Adrenal gland (tissue), 12 donors: ENCODE results near the gene CCNT1. TPM values are rescaled to one million over a fixed set of nuclear protein-coding genes. Genes with fewer than 3 reads are reported as not detected.
"Not testable (repeated sequence)": the region's sequence is repeated elsewhere in the genome, so short reads cannot be mapped to it uniquely, and the experiment has no call there.

Experiments
- DNase-seq, 7 donors: peaks; one replicate each; pipeline ENCODE4 v3.0.0-alpha.2; 2019 to 2020
- H3K27ac ChIP-seq, 5 donors: fragments of 200-600 bp; sonication (generic) in 4 of 5; 1 replicate in 3 of 5; 2 replicates in 2 of 5; pipeline versions ENCODE4 v1.5.1 to v1.8.0; 2016 to 2020; ENCODE audit warnings: mild to moderate bottlenecking in 1 of 5
- H3K27me3 ChIP-seq: fragments of 200-600 bp; 2 replicates; pipeline ENCODE4 v1.8.0; 2021
- H3K36me3 ChIP-seq, 2 donors: fragments of 200-600 bp; replicated peaks in 1 of 2; 1 replicate in 1 of 2; 2 replicates in 1 of 2; pipeline versions ENCODE4 v1.5.1 to v1.8.0; 2018 to 2022
- H3K4me1 ChIP-seq, 2 donors: fragments of 200-600 bp; replicated peaks in 1 of 2; 1 replicate in 1 of 2; 2 replicates in 1 of 2; pipeline versions ENCODE4 v1.5.1 to v1.8.0; 2018 to 2021
- H3K4me3 ChIP-seq, 4 donors: fragments of 200-600 bp; sonication (generic) in 3 of 4; one replicate each; pipeline ENCODE4 v1.5.1; 2016 to 2018
- H3K9me3 ChIP-seq, 3 donors: fragments of 200-600 bp; sonication (generic) in 1 of 3; replicated peaks in 1 of 3; 1 replicate in 2 of 3; 2 replicates in 1 of 3; pipeline versions ENCODE4 v1.5.1 to v1.8.0; 2016 to 2021
- POLR2A ChIP-seq, 2 donors: fragments of 450-650 bp; IDR thresholded peaks; one replicate each; pipeline ENCODE4 v1.6.1; 2017; ENCODE audit warnings: antibody characterized with exemption in 2 of 2, mild to moderate bottlenecking in 2 of 2, moderate library complexity in 1 of 2
- WGBS, 4 donors: extraction: QIAGEN DNeasy Blood & Tissue Kit in 2 of 4; methylation state at CpG; one replicate each; pipeline versions ENCODE4 v1.1.5 to v1.1.7; 2013 to 2017; 5-methylcytosine and 5-hydroxymethylcytosine counted together
- intact Hi-C, 2 donors: fragments of 100-400 bp; cut with DNase I; formaldehyde crosslinking; loops; one replicate each; pipeline versions ENCODE4 v1.14.1 to v1.15.0; 2022 to 2023
- polyA plus RNA-seq, 3 donors: library from polyadenylated mRNA; stranded (reverse); fragments of 200-250 nt in 2 of 3; fragments of 350-450 nt in 1 of 3; fragmentation: Illumina TruSeq in 1 of 3; extraction: RNeasy Lipid Tissue Mini Kit (QIAGEN cat#74804) in 1 of 3; gene quantifications; one replicate each; pipeline ENCODE4 v1.2.3, GENCODE V29; 2013 to 2014
- total RNA-seq, 9 donors: library from RNA; depleted of rRNA in 4 of 9; stranded (reverse); fragments of >200 nt in 4 of 9; fragments of 120-200 nt in 1 of 9; fragmentation: NEBNext Ultra II Directional in 1 of 9; extraction: Animal tissue kit (Norgen Biotek cat#: 25700) in 1 of 9; gene quantifications; one replicate each; pipeline versions ENCODE4 v1.1.0 to v1.2.4, GENCODE V29; 2013 to 2023
- TF ChIP-seq, protein P1 (sequence below), 6 experiments: fragments of 450-650 bp in 4 of 6; fragments of 200-600 bp in 2 of 6; sonication (generic) in 1 of 6; IDR thresholded peaks; 1 replicate in 5 of 6; 2 replicates in 1 of 6; pipeline versions ENCODE4 v1.5.1 to v1.8.0; 2016 to 2021; ENCODE audit warnings: antibody characterized with exemption in 6 of 6, mild to moderate bottlenecking in 2 of 6, moderate library complexity in 1 of 6
- donor health status: healthy with polysubstance abuse.
- donor health status: Bipolar disorder and iron deficiency.
- donor health status: DM: yes; HTN: yes; CAD: no.
- donor health status: DM: no; HTN: no; CAD: no.
- donor health status: DM: no; HTN: no; CAD: no.
- donor health status: DM: yes; HTN: yes; CAD: no.

The CCNT1 gene
- total and polyA plus RNA-seq, 12 donors: 5.4 to 49.6 (median 24.9) TPM

DNA sequence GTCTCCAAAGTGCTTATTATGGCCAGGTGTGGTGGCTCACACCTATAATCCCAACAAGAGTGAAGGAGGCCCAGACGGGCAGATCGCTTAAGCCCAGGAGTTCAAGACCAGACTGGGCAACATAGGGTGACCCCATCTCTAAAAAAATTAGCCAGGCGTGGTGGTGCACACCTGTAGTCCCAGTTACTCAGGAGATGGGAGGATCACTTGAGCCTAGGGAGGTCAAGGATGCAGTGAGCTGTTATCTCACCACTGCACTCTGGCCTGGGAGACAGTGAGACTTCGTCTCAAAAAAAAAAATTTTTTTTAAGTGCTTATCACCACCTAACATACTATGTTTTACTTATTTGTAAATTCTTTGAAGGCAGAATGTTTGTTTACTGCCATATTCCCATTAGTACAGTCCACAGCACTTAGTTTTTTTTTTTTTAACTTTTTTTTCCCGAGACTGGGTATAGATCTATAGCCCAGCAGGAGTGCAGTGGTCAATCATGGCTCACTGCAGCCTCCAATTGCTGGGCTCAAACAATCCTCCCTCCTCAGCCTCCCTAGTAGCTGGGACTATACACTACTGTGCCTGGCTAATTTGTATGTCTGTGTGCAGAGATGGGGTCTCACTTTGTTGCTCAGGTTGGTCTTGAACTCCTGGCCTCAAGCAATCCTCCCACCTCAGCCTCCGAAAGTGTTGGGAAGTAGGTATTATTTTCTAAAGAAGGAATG, 29.7 kb downstream of the CCNT1 start:
- Histone ChIP-seq H3K4me3 (no peak overlapping the region), H3K9me3 (no peaks in the 10 kb centered on the region), H3K4me1 (no peaks in the 10 kb centered on the region), H3K36me3 (peaks cover 0 to 18% of the 10 kb centered on the region in 2 donors), H3K27ac (no peak overlapping the region), H3K27me3 (no peaks in the 10 kb centered on the region)
- WGBS, 4 donors: 84 to 94% (median 86%) methylated on average over 6 of the region's 6 CpGs
- intact Hi-C loops: no loop called here
- no peak for DNase-seq
- TF ChIP-seq, protein P1, sequence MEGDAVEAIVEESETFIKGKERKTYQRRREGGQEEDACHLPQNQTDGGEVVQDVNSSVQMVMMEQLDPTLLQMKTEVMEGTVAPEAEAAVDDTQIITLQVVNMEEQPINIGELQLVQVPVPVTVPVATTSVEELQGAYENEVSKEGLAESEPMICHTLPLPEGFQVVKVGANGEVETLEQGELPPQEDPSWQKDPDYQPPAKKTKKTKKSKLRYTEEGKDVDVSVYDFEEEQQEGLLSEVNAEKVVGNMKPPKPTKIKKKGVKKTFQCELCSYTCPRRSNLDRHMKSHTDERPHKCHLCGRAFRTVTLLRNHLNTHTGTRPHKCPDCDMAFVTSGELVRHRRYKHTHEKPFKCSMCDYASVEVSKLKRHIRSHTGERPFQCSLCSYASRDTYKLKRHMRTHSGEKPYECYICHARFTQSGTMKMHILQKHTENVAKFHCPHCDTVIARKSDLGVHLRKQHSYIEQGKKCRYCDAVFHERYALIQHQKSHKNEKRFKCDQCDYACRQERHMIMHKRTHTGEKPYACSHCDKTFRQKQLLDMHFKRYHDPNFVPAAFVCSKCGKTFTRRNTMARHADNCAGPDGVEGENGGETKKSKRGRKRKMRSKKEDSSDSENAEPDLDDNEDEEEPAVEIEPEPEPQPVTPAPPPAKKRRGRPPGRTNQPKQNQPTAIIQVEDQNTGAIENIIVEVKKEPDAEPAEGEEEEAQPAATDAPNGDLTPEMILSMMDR (IDR thresholded peaks at IDR 0.05): no peak
- TF ChIP-seq POLR2A (IDR thresholded peaks at IDR 0.05): no peak

DNA sequence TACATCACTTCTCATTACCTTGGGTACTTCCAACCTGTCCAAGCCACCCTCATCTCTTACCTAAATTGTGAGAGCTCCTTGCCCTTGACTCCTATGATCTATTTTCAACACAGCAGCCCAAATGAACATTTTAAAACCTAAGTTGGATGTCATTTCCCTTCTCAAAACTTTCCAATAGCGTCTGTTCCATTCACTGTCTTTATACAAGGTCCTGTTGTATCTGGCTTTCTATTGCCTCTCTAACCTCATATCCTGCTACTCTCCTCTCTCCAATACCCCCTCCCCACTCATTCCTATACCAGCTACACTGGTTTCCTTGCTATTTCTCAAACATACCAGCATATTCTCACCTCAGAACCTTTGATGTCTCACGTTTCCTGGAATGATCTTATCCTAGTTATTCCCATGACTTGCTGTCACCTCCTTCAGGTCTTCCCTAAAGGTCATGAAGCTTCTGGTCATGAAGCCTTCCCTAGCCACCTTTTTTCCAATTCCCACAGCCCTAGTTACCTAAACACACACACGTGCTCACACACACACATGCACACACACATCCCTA, 30.4 kb downstream of the CCNT1 start:
- no peaks in the 10 kb centered on the region for H3K27me3 ChIP-seq

DNA sequence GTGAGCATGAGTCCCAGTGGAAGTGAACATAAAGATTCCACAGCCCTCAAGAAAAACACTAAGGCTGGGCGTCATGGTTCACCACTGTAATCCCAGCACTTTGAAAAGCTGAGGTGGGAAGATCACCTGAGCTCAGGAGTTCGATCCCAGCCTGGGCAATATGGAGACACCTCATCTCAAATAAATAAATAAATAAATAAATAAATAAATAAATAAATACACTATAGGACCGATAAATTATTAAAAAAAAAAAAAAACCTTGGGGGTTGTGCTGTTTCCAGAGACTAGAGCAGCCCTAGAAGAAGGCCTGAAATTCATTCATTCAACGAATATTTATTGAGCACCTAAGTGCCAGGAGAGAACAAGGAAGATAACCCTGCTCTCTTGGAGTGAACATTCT, 33.0 kb downstream of the CCNT1 start:
- Histone ChIP-seq H3K27ac (no peak overlapping the region), H3K4me3 (no peak overlapping the region), H3K9me3 (no peaks in the 10 kb centered on the region), H3K27me3 (no peaks in the 10 kb centered on the region), H3K36me3 (peaks cover 0 to 10% of the 10 kb centered on the region in 2 donors), H3K4me1 (peaks cover 26 to 27% of the 10 kb centered on the region in 2 donors)
- intact Hi-C loops: no loop called here
- 81 to 87% (median 84%) methylated on average over 4 of the region's 4 CpGs for whole genome bisulfite sequencing, 4 donors
- no peak for DNase-seq
- TF ChIP-seq POLR2A (IDR thresholded peaks at IDR 0.05): no peak
- TF ChIP-seq, protein P1 (IDR thresholded peaks at IDR 0.05): no peak

More for the DNA sequence above, 30.4 kb downstream of the CCNT1 start:
- peaks cover under 1 to 2% of the 10 kb centered on the region in 2 donors for H3K4me1 ChIP-seq
- intact Hi-C loops: no loop called here
- no peaks in the 10 kb centered on the region for H3K9me3 ChIP-seq
- H3K36me3 ChIP-seq: peaks cover 0 to 15% of the 10 kb centered on the region in 2 donors
- no peak for TF ChIP-seq POLR2A (IDR thresholded peaks at IDR 0.05)
- TF ChIP-seq, protein P1 (IDR thresholded peaks at IDR 0.05): no peak
- 37 to 53% (median 44%) methylated on average over 3 of the region's 3 CpGs for WGBS, 4 donors
- H3K27ac ChIP-seq: no peak overlapping the region
- no peak overlapping the region for H3K4me3 ChIP-seq
- DNase-seq: no peak

DNA sequence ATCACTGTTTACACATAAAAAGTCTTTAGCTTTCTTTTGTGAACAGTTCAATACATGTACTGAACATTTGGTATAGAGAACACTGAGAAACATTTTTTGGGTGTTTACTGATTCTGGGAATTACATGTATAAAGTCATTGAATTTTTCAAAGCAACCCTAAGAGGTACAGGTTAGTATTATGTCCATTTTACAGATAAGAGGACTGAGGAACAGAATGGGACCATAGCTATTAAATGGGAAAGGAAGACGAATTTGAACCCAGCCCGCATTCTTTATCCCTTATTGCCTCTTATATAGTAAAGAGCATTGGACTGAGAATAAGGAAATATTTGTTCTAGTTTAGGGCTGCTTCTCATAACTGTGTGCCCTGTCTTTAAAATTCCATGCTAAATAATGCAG, 33.6 kb downstream of the CCNT1 start:
- TF ChIP-seq POLR2A (IDR thresholded peaks at IDR 0.05): no peak
- TF ChIP-seq, protein P1 (IDR thresholded peaks at IDR 0.05): no peak
- H3K9me3 ChIP-seq: no peaks in the 10 kb centered on the region
- intact Hi-C loops: no loop called here
- 80 to 91% (median 86%) methylated on average over 2 of the region's 2 CpGs for WGBS, 4 donors
- H3K27ac ChIP-seq: no peak overlapping the region
- peaks cover 30 to 32% of the 10 kb centered on the region in 2 donors for H3K4me1 ChIP-seq
- H3K27me3 ChIP-seq: no peaks in the 10 kb centered on the region
- peak overlapping the region in 2 of 4 donors; percentile 62 to 86 for H3K4me3 ChIP-seq
- H3K36me3 ChIP-seq: peaks cover 0 to 8% of the 10 kb centered on the region in 2 donors
- DNase-seq: no peak

DNA sequence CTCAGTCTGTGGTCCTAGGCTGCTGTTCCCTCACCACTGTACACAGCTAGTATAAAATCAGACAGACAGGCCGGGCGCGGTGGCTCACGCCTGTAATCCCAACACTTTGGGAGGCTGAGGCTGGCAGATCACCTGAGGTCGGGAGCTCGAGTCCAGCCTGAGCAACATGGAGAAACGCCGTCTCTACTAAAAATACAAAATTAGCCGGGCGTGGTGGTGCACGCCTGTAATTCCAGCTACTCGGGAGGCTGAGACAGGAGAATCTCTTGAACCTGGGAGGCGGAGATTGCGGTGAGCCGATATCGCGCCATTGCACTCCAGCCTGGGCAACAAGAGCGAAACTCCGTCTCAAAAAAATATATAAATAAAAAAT, 34.0 kb downstream of the CCNT1 start:
- H3K27ac ChIP-seq: peak overlapping the region in 2 of 5 donors; percentile 30 to 95
- WGBS, 4 donors: 7 to 23% (median 17%) methylated on average over 16 to 19 of the region's 19 CpGs
- H3K4me1 ChIP-seq: peaks cover 30 to 37% of the 10 kb centered on the region in 2 donors
- H3K4me3 ChIP-seq: peak overlapping the region in 3 of 4 donors; percentile 62 to 86 (median 83)
- H3K27me3 ChIP-seq, DNase-seq, intact Hi-C loops, H3K9me3 ChIP-seq: not testable (repeated sequence)
- peaks cover 0 to 12% of the 10 kb centered on the region in 2 donors for H3K36me3 ChIP-seq
